Activated CD4-positive, alpha-beta T cell treated with anti-CD3 and anti-CD28 coated beads for 1 hour (primary cell): Measurements from ENCODE around the gene CLDN15.

Experiments
- DNase-seq: peaks from one replicate; pipeline ENCODE4 v3.0.0-alpha.2; 2020

Gene CLDN15

GRCh38 chr7:101243646-101244374 is 6.2 kb upstream of the CLDN15 start:
- no peak for DNase-seq

GRCh38 chr7:101241443-101242349 is 4.1 kb upstream of the CLDN15 start:
- no peak for DNase-seq

GRCh38 chr7:101241015-101241363 is 3.4 kb upstream of the CLDN15 start:
- no peak for DNase-seq

- no peak for DNase-seq
Observed at GRCh38 chr7:101240226-101241014, 2.8 kb upstream of the CLDN15 start.

GRCh38 chr7:101239951-101240220 is 2.3 kb upstream of the CLDN15 start:
- no peak for DNase-seq

- no peak for DNase-seq
Observed at GRCh38 chr7:101239191-101239950, 1.8 kb upstream of the CLDN15 start.

- DNase-seq: no peak
Observed at GRCh38 chr7:101238226-101239182, 902 bp upstream of the CLDN15 start.

- no peak for DNase-seq
Observed at GRCh38 chr7:101236292-101236835, 1.2 kb downstream of the CLDN15 start.

- DNase-seq: no peak
Observed at GRCh38 chr7:101235522-101235921, 2.1 kb downstream of the CLDN15 start.

GRCh38 chr7:101235050-101235449 is 2.6 kb downstream of the CLDN15 start:
- no peak for DNase-seq

GRCh38 chr7:101234636-101235035 is 3.0 kb downstream of the CLDN15 start:
- DNase-seq: no peak

GRCh38 chr7:101233907-101234547 is 3.6 kb downstream of the CLDN15 start:
- no peak for DNase-seq

GRCh38 chr7:101232141-101232850 is 5.3 kb downstream of the CLDN15 start:
- DNase-seq: no peak

- DNase-seq: no peak
Observed at GRCh38 chr7:101231644-101232043, 6.0 kb downstream of the CLDN15 start.

- DNase-seq: no peak
Observed at GRCh38 chr7:101226721-101227120, 10.9 kb downstream of the CLDN15 start.

- no peak for DNase-seq
Observed at GRCh38 chr7:101225650-101226049, 12.0 kb downstream of the CLDN15 start.

- no peak for DNase-seq
Observed at GRCh38 chr7:101223528-101223927, 14.1 kb downstream of the CLDN15 start.

GRCh38 chr7:101222275-101222830 is 15.2 kb downstream of the CLDN15 start:
- DNase-seq: no peak

GRCh38 chr7:101220295-101220694 is 17.3 kb downstream of the CLDN15 start:
- DNase-seq: no peak
